K562 (cell line): ENCODE data around the gene DST. TPM values are rescaled to one million over a fixed set of nuclear protein-coding genes. Genes with fewer than 3 reads are reported as not detected.

Experiments used
- BMI1 ChIP-seq: fragments of 150-350 bp; IDR thresholded peaks from 2 replicates; pipeline ENCODE4 v1.6.1; 2014; ENCODE audit warnings: low read length
- CBX8 ChIP-seq: fragments of 200-600 bp; sonication (generic); IDR thresholded peaks from 2 replicates; pipeline ENCODE4 v1.6.1; 2012; ENCODE audit warnings: borderline replicate concordance, mixed run types, low read depth, mild to moderate bottlenecking, moderate library complexity, mixed read lengths, low read length, control low read depth, inconsistent platforms; ENCODE audit not compliant: poor library complexity, severe bottlenecking; ENCODE audit errors: extremely low read depth
- DDX20 ChIP-seq: fragments of 450-650 bp; IDR thresholded peaks from 2 replicates; pipeline ENCODE4 v1.6.1; 2016; ENCODE audit warnings: missing genetic modification characterization, low read depth, mild to moderate bottlenecking, missing compliant biosample characterization, moderate library complexity
- HDAC2 ChIP-seq: fragments of 450-650 bp; IDR thresholded peaks from 2 replicates; pipeline ENCODE4 v1.6.1; 2016; ENCODE audit warnings: mild to moderate bottlenecking
- PPARD ChIP-seq: fragments of 250-450 bp; sonication (Bioruptor Pico); IDR thresholded peaks from 2 replicates; pipeline ENCODE4 v1.8.0; 2022; ENCODE audit warnings: inconsistent platforms, mild to moderate bottlenecking, moderate library complexity
- REST ChIP-seq, 2 experiments: fragments of 450-650 bp; formaldehyde crosslinking in 1 of 2; IDR thresholded peaks; 2 replicates each; pipeline versions ENCODE4 v1.4.0 to v1.6.1; 2014 to 2020; ENCODE audit warnings: mild to moderate bottlenecking in 2 of 2, borderline replicate concordance in 1 of 2, low read depth in 1 of 2
- SIN3B ChIP-seq: fragments of 450-650 bp; IDR thresholded peaks from 2 replicates; pipeline ENCODE4 v1.6.1; 2017; ENCODE audit warnings: low read depth, mild to moderate bottlenecking, moderate library complexity
- TFAM ChIP-seq: fragments of 250-450 bp; sonication (Bioruptor Pico); conservative IDR thresholded peaks from 2 replicates; pipeline ENCODE4 v1.5.0; 2021; ENCODE audit warnings: mild to moderate bottlenecking, moderate library complexity
- ZBTB12 ChIP-seq: fragments of 250-450 bp; sonication (Bioruptor Pico); IDR thresholded peaks from 2 replicates; pipeline ENCODE4 v1.4.0; 2020
- ZNF174 ChIP-seq: fragments of 250-450 bp; sonication (Bioruptor Pico); IDR thresholded peaks from 2 replicates; pipeline ENCODE4 v1.4.0; 2020; ENCODE audit warnings: mild to moderate bottlenecking
- ZNF197 ChIP-seq: fragments of 200-800 bp; sonication (Bioruptor generic); IDR thresholded peaks from 2 replicates; pipeline ENCODE4 v1.6.1; 2016; ENCODE audit warnings: low read depth, missing genetic modification characterization, missing compliant biosample characterization
- polyA plus RNA-seq, 8 experiments: library from polyadenylated mRNA; depleted of rRNA in 4 of 8; stranded (reverse) in 5 of 8; unstranded in 3 of 8; fragments of >200 nt; fragmentation: Nextera tagmentation in 2 of 8; fragmentation: Illumina TruSeq in 1 of 8; extraction: Ambion mirVana in 2 of 8; extraction: Trizol in 1 of 8; gene quantifications; 2 replicates each; pipeline versions ENCODE4 v1.2.1 to v1.2.3, GENCODE V29; 2011 to 2014; ENCODE audit warnings: inconsistent platforms in 1 of 8, missing spikeins in 1 of 8
- total RNA-seq, 7 experiments: library from RNA; depleted of rRNA in 6 of 7; stranded (reverse); fragments of >200 nt in 6 of 7; fragmentation: Illumina TruSeq in 2 of 7; extraction: Trizol in 2 of 7; gene quantifications; 2 replicates each; pipeline versions ENCODE4 v1.2.1 to v1.2.3, GENCODE V29; 2011 to 2021; ENCODE audit warnings: low replicate concordance in 1 of 7
- TF ChIP-seq, protein P1 (sequence below), 2 experiments: fragments of 450-650 bp in 1 of 2; sonication (generic) in 1 of 2; formaldehyde crosslinking; conservative IDR thresholded peaks; 2 replicates each; pipeline versions ENCODE4 v1.4.0 to v1.8.1; 2020 to 2022; ENCODE audit warnings: mild to moderate bottlenecking in 1 of 2, missing genetic modification reagents in 1 of 2
- TF ChIP-seq, protein P2 (sequence below): sonication (generic); formaldehyde crosslinking; IDR thresholded peaks from 2 replicates; pipeline ENCODE4 v1.8.0; 2023; ENCODE audit warnings: mild to moderate bottlenecking, missing genetic modification reagents

Gene DST
- total and polyA plus RNA-seq, 9 of the 15 experiments (the other 6 are each of a cell fraction or from before 2014, with no cell fraction given), result 5.2 to 21.9 (median 13.3) TPM

GRCh38 chr6:56579155-56579851 is 63.4 kb downstream of the DST start (continued):
- TF ChIP-seq REST (IDR thresholded peaks at IDR 0.05; ENCODE audit: borderline replicate concordance), result no peak
- TF ChIP-seq REST (CRISPR knock-in tag; IDR thresholded peaks at IDR 0.05; ENCODE audit: low read depth), result no peak
- TF ChIP-seq, protein P1, sequence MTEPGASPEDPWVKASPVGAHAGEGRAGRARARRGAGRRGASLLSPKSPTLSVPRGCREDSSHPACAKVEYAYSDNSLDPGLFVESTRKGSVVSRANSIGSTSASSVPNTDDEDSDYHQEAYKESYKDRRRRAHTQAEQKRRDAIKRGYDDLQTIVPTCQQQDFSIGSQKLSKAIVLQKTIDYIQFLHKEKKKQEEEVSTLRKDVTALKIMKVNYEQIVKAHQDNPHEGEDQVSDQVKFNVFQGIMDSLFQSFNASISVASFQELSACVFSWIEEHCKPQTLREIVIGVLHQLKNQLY (CRISPR knock-in tag; conservative IDR thresholded peaks at IDR 0.05), result no peak
- no peak for TF ChIP-seq HDAC2
- TF ChIP-seq ZBTB12 (CRISPR knock-in tag), result no peak
- TF ChIP-seq ZNF197, result no peak
- TF ChIP-seq BMI1, result no peak
- TF ChIP-seq ZNF174 (CRISPR knock-in tag), result no peak
- TF ChIP-seq, protein P2, sequence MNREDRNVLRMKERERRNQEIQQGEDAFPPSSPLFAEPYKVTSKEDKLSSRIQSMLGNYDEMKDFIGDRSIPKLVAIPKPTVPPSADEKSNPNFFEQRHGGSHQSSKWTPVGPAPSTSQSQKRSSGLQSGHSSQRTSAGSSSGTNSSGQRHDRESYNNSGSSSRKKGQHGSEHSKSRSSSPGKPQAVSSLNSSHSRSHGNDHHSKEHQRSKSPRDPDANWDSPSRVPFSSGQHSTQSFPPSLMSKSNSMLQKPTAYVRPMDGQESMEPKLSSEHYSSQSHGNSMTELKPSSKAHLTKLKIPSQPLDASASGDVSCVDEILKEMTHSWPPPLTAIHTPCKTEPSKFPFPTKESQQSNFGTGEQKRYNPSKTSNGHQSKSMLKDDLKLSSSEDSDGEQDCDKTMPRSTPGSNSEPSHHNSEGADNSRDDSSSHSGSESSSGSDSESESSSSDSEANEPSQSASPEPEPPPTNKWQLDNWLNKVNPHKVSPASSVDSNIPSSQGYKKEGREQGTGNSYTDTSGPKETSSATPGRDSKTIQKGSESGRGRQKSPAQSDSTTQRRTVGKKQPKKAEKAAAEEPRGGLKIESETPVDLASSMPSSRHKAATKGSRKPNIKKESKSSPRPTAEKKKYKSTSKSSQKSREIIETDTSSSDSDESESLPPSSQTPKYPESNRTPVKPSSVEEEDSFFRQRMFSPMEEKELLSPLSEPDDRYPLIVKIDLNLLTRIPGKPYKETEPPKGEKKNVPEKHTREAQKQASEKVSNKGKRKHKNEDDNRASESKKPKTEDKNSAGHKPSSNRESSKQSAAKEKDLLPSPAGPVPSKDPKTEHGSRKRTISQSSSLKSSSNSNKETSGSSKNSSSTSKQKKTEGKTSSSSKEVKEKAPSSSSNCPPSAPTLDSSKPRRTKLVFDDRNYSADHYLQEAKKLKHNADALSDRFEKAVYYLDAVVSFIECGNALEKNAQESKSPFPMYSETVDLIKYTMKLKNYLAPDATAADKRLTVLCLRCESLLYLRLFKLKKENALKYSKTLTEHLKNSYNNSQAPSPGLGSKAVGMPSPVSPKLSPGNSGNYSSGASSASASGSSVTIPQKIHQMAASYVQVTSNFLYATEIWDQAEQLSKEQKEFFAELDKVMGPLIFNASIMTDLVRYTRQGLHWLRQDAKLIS (CRISPR knock-in tag), result no peak
- TF ChIP-seq PPARD (CRISPR knock-in tag), result no peak
- no peak for TF ChIP-seq SIN3B
- no peak for TF ChIP-seq DDX20 (tag)
- no peak for TF ChIP-seq TFAM (CRISPR knock-in tag)
- TF ChIP-seq CBX8, result no peak
